Bronchial smooth muscle cell (primary cell): ENCODE data around the gene CEACAM18. TPM values are rescaled to one million over a fixed set of nuclear protein-coding genes. Genes with fewer than 3 reads are reported as not detected.

Experiments used
- total RNA-seq: library from RNA; depleted of rRNA; stranded (reverse); fragments of >200 nt; gene quantifications from 2 replicates; pipeline ENCODE4 v1.2.1, GENCODE V29; 2014

The CEACAM18 gene
- total RNA-seq = not detected in 2 replicates

GRCh38 chr19:51478381-51479234, at the start of gene CEACAM18:
TSS of gene CEACAM18 (plus strand) at chr19:51478539.

GRCh38 chr19:51458051-51458645, 20.2 kb upstream of the CEACAM18 start, which contains the start of gene SIGLEC8:
TSS of gene SIGLEC8 (minus strand) at chr19:51458454. CDS start at chr19:51458387, 67 bp downstream.

GRCh38 chr19:51501594-51502263, 23.4 kb downstream of the CEACAM18 start, which contains the start of gene SIGLEC12:
TSS of gene SIGLEC12 (minus strand) at chr19:51501800. CDS start at chr19:51501733, 67 bp downstream.

GRCh38 chr19:51531349-51532315, 53.3 kb downstream of the CEACAM18 start, which contains the start of gene SIGLEC6:
TSS of gene SIGLEC6 (minus strand) at chr19:51531670. CDS start at chr19:51531648, 22 bp downstream.

Other genes starting within 250 kb of the CEACAM18 start
- gene SIGLECL1, start 227.5 kb upstream of the CEACAM18 start, total RNA-seq = not detected in 2 replicates
- gene IGLON5, start 166.9 kb upstream of the CEACAM18 start, total RNA-seq = not detected in 2 replicates
- 0.32 and 0.43 TPM in 2 replicates for gene VSIG10L, start 136.4 kb upstream of the CEACAM18 start, total RNA-seq
- 405 and 442 TPM in 2 replicates for gene ETFB, start 112.2 kb upstream of the CEACAM18 start, total RNA-seq
- not detected in 2 replicates for gene CLDND2, start 109.5 kb upstream of the CEACAM18 start, total RNA-seq
- not detected in 2 replicates for gene NKG7, start 105.9 kb upstream of the CEACAM18 start, total RNA-seq
- gene LIM2, start 90.6 kb upstream of the CEACAM18 start, total RNA-seq = not detected in 2 replicates
- not detected in 2 replicates for gene C19orf84, start 87.9 kb upstream of the CEACAM18 start, total RNA-seq
- gene SIGLEC10, start 60.9 kb upstream of the CEACAM18 start, total RNA-seq = not detected in 2 replicates
- gene SIGLEC8, start 20.1 kb upstream of the CEACAM18 start, total RNA-seq = not detected in 2 replicates
- gene SIGLEC12, start 23.3 kb downstream of the CEACAM18 start, total RNA-seq = not detected in 2 replicates
- not detected in 2 replicates for gene SIGLEC6, start 53.1 kb downstream of the CEACAM18 start, total RNA-seq
- 3.0 and 3.1 TPM in 2 replicates for gene ZNF175, start 92.7 kb downstream of the CEACAM18 start, total RNA-seq
- not detected in 2 replicates for gene SIGLEC5, start 151.9 kb downstream of the CEACAM18 start, total RNA-seq
- gene SIGLEC14, start 168.3 kb downstream of the CEACAM18 start, total RNA-seq = not detected in 2 replicates
- gene SPACA6, start 214.8 kb downstream of the CEACAM18 start, total RNA-seq = 10.6 and 12.3 TPM in 2 replicates
- gene HAS1, start 245.5 kb downstream of the CEACAM18 start, total RNA-seq = 0.09 TPM in 1 of 2 replicates, not detected in the other